HepG2 (cell line): Measurements from ENCODE around the gene PDGFRA. TPM values are rescaled to one million over a fixed set of nuclear protein-coding genes. Genes with fewer than 3 reads are reported as not detected.
A peak's percentile ranks its signal among the peaks of the same experiment; 100 is the strongest.

ENCODE experiments used
- ATF7 ChIP-seq, 2 experiments: fragments of 450-650 bp in 1 of 2; sonication (generic) in 1 of 2; formaldehyde crosslinking in 1 of 2; IDR thresholded peaks; 2 replicates each; pipeline versions ENCODE4 v1.4.0 to v1.6.1; 2016 to 2020; ENCODE audit warnings: antibody characterized with exemption in 1 of 2, mild to moderate bottlenecking in 1 of 2, missing genetic modification reagents in 1 of 2
- FOSL1 ChIP-seq: sonication (generic); formaldehyde crosslinking; IDR thresholded peaks from 2 replicates; pipeline ENCODE4 v1.9.0; 2021; ENCODE audit warnings: missing genetic modification reagents, borderline replicate concordance
- JUNB ChIP-seq: sonication (generic); formaldehyde crosslinking; IDR thresholded peaks from 2 replicates; pipeline ENCODE4 v1.8.0; 2022; ENCODE audit warnings: missing genetic modification reagents, mild to moderate bottlenecking, borderline replicate concordance
- NFYC ChIP-seq: IDR thresholded peaks from 2 replicates; pipeline ENCODE4 v1.6.1; 2016; ENCODE audit warnings: missing genetic modification reagents, missing compliant biosample characterization
- NR2F1 ChIP-seq, 2 experiments: fragments of 450-650 bp in 1 of 2; formaldehyde crosslinking in 1 of 2; IDR thresholded peaks; 2 replicates each; pipeline versions ENCODE4 v1.5.0 to v1.6.1; 2016 to 2020; ENCODE audit warnings: mild to moderate bottlenecking in 1 of 2, missing compliant biosample characterization in 1 of 2, missing genetic modification reagents in 1 of 2, moderate library complexity in 1 of 2
- SALL1 ChIP-seq: sonication (generic); formaldehyde crosslinking; IDR thresholded peaks from 2 replicates; pipeline ENCODE4 v1.8.0; 2022; ENCODE audit warnings: mild to moderate bottlenecking, missing genetic modification reagents
- SIX4 ChIP-seq: sonication (generic); formaldehyde crosslinking; IDR thresholded peaks from 2 replicates; pipeline ENCODE4 v1.4.0; 2020; ENCODE audit warnings: missing genetic modification reagents
- ZNF10 ChIP-seq: sonication (generic); formaldehyde crosslinking; IDR thresholded peaks from 2 replicates; pipeline ENCODE4 v1.4.0; 2020; ENCODE audit warnings: mild to moderate bottlenecking, low read depth, missing genetic modification reagents, borderline replicate concordance
- ZNF124 ChIP-seq: sonication (generic); formaldehyde crosslinking; IDR thresholded peaks from 2 replicates; pipeline ENCODE4 v1.4.0; 2020; ENCODE audit warnings: missing genetic modification reagents
- ZNF512B ChIP-seq: sonication (generic); formaldehyde crosslinking; IDR thresholded peaks from 2 replicates; pipeline ENCODE4 v1.5.1; 2020; ENCODE audit warnings: missing genetic modification reagents, mild to moderate bottlenecking, borderline replicate concordance
- ZNF766 ChIP-seq: sonication (generic); formaldehyde crosslinking; IDR thresholded peaks from 2 replicates; pipeline ENCODE4 v1.5.0; 2020; ENCODE audit warnings: missing genetic modification reagents, borderline replicate concordance
- polyA plus RNA-seq, 8 experiments: library from polyadenylated mRNA; depleted of rRNA in 3 of 8; stranded (reverse) in 7 of 8; unstranded in 1 of 8; fragments of >200 nt; fragmentation: Illumina TruSeq in 4 of 8; extraction: Trizol in 4 of 8; gene quantifications; 2 replicates each; pipeline versions ENCODE4 v1.2.1 to v1.2.3, GENCODE V29; 2011 to 2016; ENCODE audit warnings: low read depth in 4 of 8, missing spikeins in 1 of 8, mixed read lengths in 1 of 8; ENCODE audit not compliant: insufficient read depth in 1 of 8
- total RNA-seq, 5 experiments: library from RNA; depleted of rRNA; stranded (reverse); fragments of >200 nt; fragmentation: Illumina TruSeq; extraction: Trizol; gene quantifications; 2 replicates each; pipeline ENCODE4 v1.2.3, GENCODE V29; 2016; ENCODE audit warnings: low read depth in 1 of 5
- TF ChIP-seq, protein P1 (sequence below): sonication (generic); formaldehyde crosslinking; IDR thresholded peaks from 2 replicates; pipeline ENCODE4 v1.4.0; 2020; ENCODE audit warnings: missing genetic modification reagents, borderline replicate concordance
- TF ChIP-seq, protein P2 (sequence below): sonication (generic); formaldehyde crosslinking; IDR thresholded peaks from 2 replicates; pipeline ENCODE4 v1.4.0; 2020; ENCODE audit warnings: mild to moderate bottlenecking, missing genetic modification reagents, borderline replicate concordance
- TF ChIP-seq, protein P3 (sequence below): sonication (generic); formaldehyde crosslinking; IDR thresholded peaks from 2 replicates; pipeline ENCODE4 v1.4.0; 2020; ENCODE audit warnings: missing genetic modification reagents

The PDGFRA gene
- total and polyA plus RNA-seq, 2 of the 13 experiments (the other 11 are each of a cell fraction or from before 2014, with no cell fraction given) = 0.04 TPM; not detected in 1

DNA sequence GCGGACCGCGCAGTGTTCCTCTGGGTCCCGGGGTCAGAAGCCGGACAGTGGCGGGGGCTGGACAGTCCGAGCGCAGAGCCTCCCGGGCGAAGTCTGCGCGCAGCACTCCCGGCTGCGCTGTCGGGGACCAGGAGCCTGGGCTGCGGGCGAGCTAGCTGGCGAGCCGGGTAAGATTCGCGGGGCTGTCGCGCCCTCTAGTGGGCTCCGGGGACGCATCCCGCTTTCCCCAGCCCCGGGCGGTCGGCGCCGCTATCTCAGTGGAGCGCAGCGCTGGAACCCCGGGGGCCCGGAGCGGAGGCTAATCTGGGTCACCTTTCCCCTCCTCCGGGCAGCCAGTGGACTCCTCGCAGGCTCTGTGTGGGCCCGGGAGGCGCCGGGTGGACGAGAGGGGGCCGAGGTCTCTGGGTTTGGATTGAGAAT lies 4.2 kb downstream of the PDGFRA start (continued):
- TF ChIP-seq, protein P1, sequence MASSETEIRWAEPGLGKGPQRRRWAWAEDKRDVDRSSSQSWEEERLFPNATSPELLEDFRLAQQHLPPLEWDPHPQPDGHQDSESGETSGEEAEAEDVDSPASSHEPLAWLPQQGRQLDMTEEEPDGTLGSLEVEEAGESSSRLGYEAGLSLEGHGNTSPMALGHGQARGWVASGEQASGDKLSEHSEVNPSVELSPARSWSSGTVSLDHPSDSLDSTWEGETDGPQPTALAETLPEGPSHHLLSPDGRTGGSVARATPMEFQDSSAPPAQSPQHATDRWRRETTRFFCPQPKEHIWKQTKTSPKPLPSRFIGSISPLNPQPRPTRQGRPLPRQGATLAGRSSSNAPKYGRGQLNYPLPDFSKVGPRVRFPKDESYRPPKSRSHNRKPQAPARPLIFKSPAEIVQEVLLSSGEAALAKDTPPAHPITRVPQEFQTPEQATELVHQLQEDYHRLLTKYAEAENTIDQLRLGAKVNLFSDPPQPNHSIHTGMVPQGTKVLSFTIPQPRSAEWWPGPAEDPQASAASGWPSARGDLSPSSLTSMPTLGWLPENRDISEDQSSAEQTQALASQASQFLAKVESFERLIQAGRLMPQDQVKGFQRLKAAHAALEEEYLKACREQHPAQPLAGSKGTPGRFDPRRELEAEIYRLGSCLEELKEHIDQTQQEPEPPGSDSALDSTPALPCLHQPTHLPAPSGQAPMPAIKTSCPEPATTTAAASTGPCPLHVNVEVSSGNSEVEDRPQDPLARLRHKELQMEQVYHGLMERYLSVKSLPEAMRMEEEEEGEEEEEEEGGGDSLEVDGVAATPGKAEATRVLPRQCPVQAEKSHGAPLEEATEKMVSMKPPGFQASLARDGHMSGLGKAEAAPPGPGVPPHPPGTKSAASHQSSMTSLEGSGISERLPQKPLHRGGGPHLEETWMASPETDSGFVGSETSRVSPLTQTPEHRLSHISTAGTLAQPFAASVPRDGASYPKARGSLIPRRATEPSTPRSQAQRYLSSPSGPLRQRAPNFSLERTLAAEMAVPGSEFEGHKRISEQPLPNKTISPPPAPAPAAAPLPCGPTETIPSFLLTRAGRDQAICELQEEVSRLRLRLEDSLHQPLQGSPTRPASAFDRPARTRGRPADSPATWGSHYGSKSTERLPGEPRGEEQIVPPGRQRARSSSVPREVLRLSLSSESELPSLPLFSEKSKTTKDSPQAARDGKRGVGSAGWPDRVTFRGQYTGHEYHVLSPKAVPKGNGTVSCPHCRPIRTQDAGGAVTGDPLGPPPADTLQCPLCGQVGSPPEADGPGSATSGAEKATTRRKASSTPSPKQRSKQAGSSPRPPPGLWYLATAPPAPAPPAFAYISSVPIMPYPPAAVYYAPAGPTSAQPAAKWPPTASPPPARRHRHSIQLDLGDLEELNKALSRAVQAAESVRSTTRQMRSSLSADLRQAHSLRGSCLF (CRISPR knock-in tag) = no peak
- TF ChIP-seq, protein P2, sequence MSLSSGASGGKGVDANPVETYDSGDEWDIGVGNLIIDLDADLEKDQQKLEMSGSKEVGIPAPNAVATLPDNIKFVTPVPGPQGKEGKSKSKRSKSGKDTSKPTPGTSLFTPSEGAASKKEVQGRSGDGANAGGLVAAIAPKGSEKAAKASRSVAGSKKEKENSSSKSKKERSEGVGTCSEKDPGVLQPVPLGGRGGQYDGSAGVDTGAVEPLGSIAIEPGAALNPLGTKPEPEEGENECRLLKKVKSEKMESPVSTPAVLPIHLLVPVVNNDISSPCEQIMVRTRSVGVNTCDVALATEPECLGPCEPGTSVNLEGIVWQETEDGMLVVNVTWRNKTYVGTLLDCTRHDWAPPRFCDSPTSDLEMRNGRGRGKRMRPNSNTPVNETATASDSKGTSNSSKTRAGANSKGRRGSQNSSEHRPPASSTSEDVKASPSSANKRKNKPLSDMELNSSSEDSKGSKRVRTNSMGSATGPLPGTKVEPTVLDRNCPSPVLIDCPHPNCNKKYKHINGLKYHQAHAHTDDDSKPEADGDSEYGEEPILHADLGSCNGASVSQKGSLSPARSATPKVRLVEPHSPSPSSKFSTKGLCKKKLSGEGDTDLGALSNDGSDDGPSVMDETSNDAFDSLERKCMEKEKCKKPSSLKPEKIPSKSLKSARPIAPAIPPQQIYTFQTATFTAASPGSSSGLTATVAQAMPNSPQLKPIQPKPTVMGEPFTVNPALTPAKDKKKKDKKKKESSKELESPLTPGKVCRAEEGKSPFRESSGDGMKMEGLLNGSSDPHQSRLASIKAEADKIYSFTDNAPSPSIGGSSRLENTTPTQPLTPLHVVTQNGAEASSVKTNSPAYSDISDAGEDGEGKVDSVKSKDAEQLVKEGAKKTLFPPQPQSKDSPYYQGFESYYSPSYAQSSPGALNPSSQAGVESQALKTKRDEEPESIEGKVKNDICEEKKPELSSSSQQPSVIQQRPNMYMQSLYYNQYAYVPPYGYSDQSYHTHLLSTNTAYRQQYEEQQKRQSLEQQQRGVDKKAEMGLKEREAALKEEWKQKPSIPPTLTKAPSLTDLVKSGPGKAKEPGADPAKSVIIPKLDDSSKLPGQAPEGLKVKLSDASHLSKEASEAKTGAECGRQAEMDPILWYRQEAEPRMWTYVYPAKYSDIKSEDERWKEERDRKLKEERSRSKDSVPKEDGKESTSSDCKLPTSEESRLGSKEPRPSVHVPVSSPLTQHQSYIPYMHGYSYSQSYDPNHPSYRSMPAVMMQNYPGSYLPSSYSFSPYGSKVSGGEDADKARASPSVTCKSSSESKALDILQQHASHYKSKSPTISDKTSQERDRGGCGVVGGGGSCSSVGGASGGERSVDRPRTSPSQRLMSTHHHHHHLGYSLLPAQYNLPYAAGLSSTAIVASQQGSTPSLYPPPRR (CRISPR knock-in tag) = no peak
- TF ChIP-seq SIX4 (CRISPR knock-in tag) (no peak), ZNF512B (CRISPR knock-in tag) (no peak), NR2F1 (CRISPR knock-in tag; IDR thresholded peaks at IDR 0.05) (no peak), ZNF766 (no peak), ZNF124 (CRISPR knock-in tag) (no peak), NFYC (no peak), ZNF10 (CRISPR knock-in tag) (no peak), ATF7 (IDR thresholded peaks at IDR 0.05) (no peak), ATF7 (CRISPR knock-in tag; IDR thresholded peaks at IDR 0.05) (no peak), JUNB (no peak), SALL1 (CRISPR knock-in tag) (peak; percentile 64; the same call in 1 of the 2 replicates), FOSL1 (CRISPR knock-in tag) (no peak)
- TF ChIP-seq, protein P3, sequence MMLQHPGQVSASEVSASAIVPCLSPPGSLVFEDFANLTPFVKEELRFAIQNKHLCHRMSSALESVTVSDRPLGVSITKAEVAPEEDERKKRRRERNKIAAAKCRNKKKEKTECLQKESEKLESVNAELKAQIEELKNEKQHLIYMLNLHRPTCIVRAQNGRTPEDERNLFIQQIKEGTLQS (CRISPR knock-in tag) = no peak
